IMR-90 (cell line): ENCODE data around the gene MTAP. TPM values are rescaled to one million over a fixed set of nuclear protein-coding genes. Genes with fewer than 3 reads are reported as not detected.
A peak's percentile ranks its signal among the peaks of the same experiment; 100 is the strongest.

Experiments used
- ATAC-seq: fragments of 200-7000 bp; cut with Tn5 transposase; 2 replicates; pipeline ENCODE4 v1.9.1; 2020; ENCODE audit warnings: low read depth, mild to moderate bottlenecking, moderate library complexity
- BruUV-seq: library from RNA; stranded (reverse); fragments of 400-500 nt; replicated peaks from 2 replicates; lab custom pipeline; 2021; lab: Mats Ljungman, UMichigan
- CTCF ChIA-PET: fragments of 300-600 bp; formaldehyde crosslinking; extraction: SDS; loops from one replicate; lab custom pipeline; 2021; ENCODE audit warnings: antibody characterized with exemption; lab: Yijun Ruan, JAX
- POLR2A ChIA-PET: fragments of 300-600 bp; sonication (Branson Sonifier 250); formaldehyde crosslinking; loops from one replicate; lab custom pipeline; 2022; ENCODE audit warnings: antibody characterized with exemption; ENCODE audit not compliant: unreplicated experiment; lab: Charles Lee
- DNase-seq: peaks from one replicate; pipeline ENCODE4 v3.0.0; 2013
- H2AFZ ChIP-seq: replicated peaks from 2 replicates; pipeline ENCODE3; 2013; ENCODE audit warnings: low read length, mild to moderate bottlenecking; ENCODE audit not compliant: poor library complexity
- H2AK5ac ChIP-seq: 2 replicates; pipeline ENCODE4 v1.6.1; 2013; ENCODE audit warnings: low read depth, low read length, inconsistent platforms
- H2AK9ac ChIP-seq: replicated peaks from 2 replicates; pipeline ENCODE3; 2013; ENCODE audit warnings: mild to moderate bottlenecking, low read depth, low read length, moderate library complexity; ENCODE audit not compliant: poor library complexity
- H2BK120ac ChIP-seq: 2 replicates; pipeline ENCODE4 v1.6.1; 2013; ENCODE audit warnings: low read depth, low read length, inconsistent platforms
- H2BK15ac ChIP-seq: 3 replicates; pipeline ENCODE4 v1.6.1; 2013; ENCODE audit warnings: low read depth, low read length, inconsistent platforms
- H2BK20ac ChIP-seq: 2 replicates; pipeline ENCODE4 v1.6.1; 2013; ENCODE audit warnings: low read depth, mild to moderate bottlenecking, inconsistent platforms, low read length, moderate library complexity
- H2BK5ac ChIP-seq: 2 replicates; pipeline ENCODE4 v1.6.1; 2013; ENCODE audit warnings: mild to moderate bottlenecking, low read depth, low read length, inconsistent platforms; ENCODE audit not compliant: poor library complexity, severe bottlenecking
- H3K14ac ChIP-seq: replicated peaks from 2 replicates; pipeline ENCODE4 v1.6.1; 2013; ENCODE audit warnings: low read depth, low read length, inconsistent platforms
- H3K18ac ChIP-seq: 2 replicates; pipeline ENCODE4 v1.6.1; 2013; ENCODE audit warnings: low read depth, low read length, control low read depth
- H3K23ac ChIP-seq: 2 replicates; pipeline ENCODE4 v1.6.1; 2013; ENCODE audit warnings: low read depth, low read length, inconsistent platforms
- H3K27ac ChIP-seq: 2 replicates; pipeline ENCODE4 v1.5.1; 2013; ENCODE audit warnings: mild to moderate bottlenecking, control low read depth, low read length; ENCODE audit not compliant: insufficient read depth
- H3K27me3 ChIP-seq: 2 replicates; pipeline ENCODE4 v1.6.1; 2013; ENCODE audit warnings: low read length; ENCODE audit not compliant: control insufficient read depth, insufficient read depth
- H3K36me3 ChIP-seq: 2 replicates; pipeline ENCODE4 v1.6.1; 2013; ENCODE audit warnings: low read length, mixed read lengths; ENCODE audit not compliant: control insufficient read depth, insufficient read depth
- H3K4ac ChIP-seq: 2 replicates; pipeline ENCODE4 v1.6.1; 2013; ENCODE audit warnings: low read depth, low read length, inconsistent platforms
- H3K4me1 ChIP-seq: 2 replicates; pipeline ENCODE4 v1.6.1; 2013; ENCODE audit warnings: low read length, mixed read lengths; ENCODE audit not compliant: control insufficient read depth, insufficient read depth
- H3K4me2 ChIP-seq: 2 replicates; pipeline ENCODE4 v1.6.1; 2013; ENCODE audit warnings: low read depth, mild to moderate bottlenecking, control low read depth, low read length, moderate library complexity
- H3K4me3 ChIP-seq: 2 replicates; pipeline ENCODE4 v1.5.1; 2013; ENCODE audit warnings: low read depth, mild to moderate bottlenecking, control low read depth, low read length, moderate library complexity; ENCODE audit not compliant: insufficient read depth
- H3K56ac ChIP-seq: 2 replicates; pipeline ENCODE4 v1.6.1; 2013; ENCODE audit warnings: low read length, inconsistent platforms; ENCODE audit not compliant: insufficient read depth; ENCODE audit errors: extremely low read depth
- H3K79me1 ChIP-seq, 2 experiments: 2 replicates each; pipeline ENCODE4 v1.6.1; 2013; ENCODE audit warnings: low read length in 2 of 2, inconsistent platforms in 1 of 2, low read depth in 1 of 2
- H3K9ac ChIP-seq: 2 replicates; pipeline ENCODE4 v1.6.1; 2013; ENCODE audit warnings: low read depth, low read length, control low read depth
- H3K9me1 ChIP-seq: 2 replicates; pipeline ENCODE4 v1.6.1; 2013; ENCODE audit warnings: low read length, inconsistent platforms; ENCODE audit not compliant: insufficient read depth
- H3K9me3 ChIP-seq: 2 replicates; pipeline ENCODE4 v1.6.1; 2013; ENCODE audit warnings: low read length; ENCODE audit not compliant: control insufficient read depth, insufficient read depth
- H4K20me1 ChIP-seq: 2 replicates; pipeline ENCODE4 v1.6.1; 2013; ENCODE audit warnings: low read length, inconsistent platforms; ENCODE audit not compliant: insufficient read depth
- H4K5ac ChIP-seq: 2 replicates; pipeline ENCODE4 v1.6.1; 2013; ENCODE audit warnings: mild to moderate bottlenecking, low read depth, low read length, control low read depth
- H4K8ac ChIP-seq, 2 experiments: 2 replicates each; pipeline ENCODE4 v1.6.1; 2013; ENCODE audit warnings: low read depth in 2 of 2, low read length in 2 of 2, control low read depth in 1 of 2, inconsistent platforms in 1 of 2
- H4K91ac ChIP-seq: 2 replicates; pipeline ENCODE4 v1.6.1; 2013; ENCODE audit warnings: low read depth, low read length, inconsistent platforms; ENCODE audit not compliant: insufficient read depth
- BHLHE40 ChIP-seq: fragments of 150-350 bp; IDR thresholded peaks from 2 replicates; pipeline ENCODE4 v1.6.1; 2016; ENCODE audit warnings: mild to moderate bottlenecking, low read depth, low read length
- CEBPB ChIP-seq: IDR thresholded peaks from 2 replicates; pipeline ENCODE4 v1.6.1; 2012; ENCODE audit warnings: low read depth, low read length, improper control_type of control experiment
- CHD1 ChIP-seq: IDR thresholded peaks from 2 replicates; pipeline ENCODE4 v1.6.1; 2012; ENCODE audit warnings: low read depth, low read length, improper control_type of control experiment
- CTCF ChIP-seq: conservative IDR thresholded peaks from 2 replicates; pipeline ENCODE4 v1.5.1; 2012; ENCODE audit warnings: mild to moderate bottlenecking, low read depth, low read length, improper control_type of control experiment
- ELK1 ChIP-seq: fragments of 150-350 bp; IDR thresholded peaks from 2 replicates; pipeline ENCODE4 v1.6.1; 2016; ENCODE audit warnings: low read depth, mild to moderate bottlenecking, low read length, moderate library complexity, borderline replicate concordance
- FOS ChIP-seq: fragments of 150-350 bp; IDR thresholded peaks from 2 replicates; pipeline ENCODE4 v1.6.1; 2016; ENCODE audit warnings: low read depth, low read length
- MAZ ChIP-seq: IDR thresholded peaks from 2 replicates; pipeline ENCODE4 v1.6.1; 2012; ENCODE audit warnings: low read depth, mild to moderate bottlenecking, low read length, improper control_type of control experiment, moderate library complexity, borderline replicate concordance
- MXI1 ChIP-seq: IDR thresholded peaks from 2 replicates; pipeline ENCODE4 v1.6.1; 2012; ENCODE audit warnings: low read depth, mild to moderate bottlenecking, low read length, moderate library complexity, borderline replicate concordance
- RAD21 ChIP-seq: IDR thresholded peaks from 2 replicates; pipeline ENCODE4 v1.6.1; 2012; ENCODE audit warnings: low read length, improper control_type of control experiment
- RCOR1 ChIP-seq: IDR thresholded peaks from 2 replicates; pipeline ENCODE4 v1.6.1; 2012; ENCODE audit warnings: mild to moderate bottlenecking, low read length, improper control_type of control experiment; ENCODE audit not compliant: insufficient replicate concordance
- RFX5 ChIP-seq: IDR thresholded peaks from 2 replicates; pipeline ENCODE4 v1.8.0; 2012; ENCODE audit warnings: low read depth, mild to moderate bottlenecking, low read length, moderate library complexity
- SMC3 ChIP-seq: fragments of 150-350 bp; IDR thresholded peaks from 2 replicates; pipeline ENCODE4 v1.6.1; 2016; ENCODE audit warnings: low read depth, mild to moderate bottlenecking, antibody characterized with exemption, low read length, moderate library complexity
- USF2 ChIP-seq: fragments of 150-350 bp; IDR thresholded peaks from 2 replicates; pipeline ENCODE4 v1.6.1; 2017; ENCODE audit warnings: mild to moderate bottlenecking, antibody characterized with exemption, low read length, low read depth
- WGBS, 2 experiments: methylation state at CpG; one replicate each; pipeline versions ENCODE4 v1.1.5 to v1.1.7; 2013; ENCODE audit warnings: missing lambda C conversion rate in 2 of 2; ENCODE audit not compliant: insufficient read length in 1 of 2; ENCODE audit errors: extremely low coverage in 2 of 2; 5-methylcytosine and 5-hydroxymethylcytosine counted together
- dilution Hi-C: fragments of 300-500 bp; cut with HindIII; formaldehyde crosslinking; loops from one replicate; pipeline ENCODE4 v1.14.3; 2018; ENCODE audit warnings: low sequenced_read_pairs; ENCODE audit not compliant: unreplicated experiment
- in situ Hi-C: fragments of 300-500 bp; cut with MboI; formaldehyde crosslinking; loops from 3 replicates; pipeline ENCODE4 v1.14.3; 2019; ENCODE audit warnings: low sequenced_read_pairs, inconsistent platforms, mixed read lengths
- intact Hi-C: fragments of 100-400 bp; cut with micrococcal nuclease; formaldehyde crosslinking; loops from 2 replicates; pipeline ENCODE4 v1.10.0; 2022
- polyA plus RNA-seq, 3 experiments: library from polyadenylated mRNA; depleted of rRNA; stranded (reverse); fragments of >200 nt; gene quantifications; 2 replicates each; pipeline ENCODE4 v1.2.3, GENCODE V29; 2012; ENCODE audit warnings: low replicate concordance in 1 of 3
- total RNA-seq: library from RNA; depleted of rRNA; stranded (reverse); fragments of >200 nt; gene quantifications from 2 replicates; pipeline ENCODE4 v1.2.3, GENCODE V29; 2012

MTAP gene
- total and polyA plus RNA-seq, 2 of the 4 experiments (the other 2 are of a cell fraction), result 15.7 to 50.9 TPM

- intact Hi-C loops, result loop anchor here (5.0 kb wide), 1 partner anchor 135 kb away; no protein-coding TSS in a partner anchor
- Histone ChIP-seq H3K56ac (no peak overlapping the region), H3K4me1 (peaks cover 23% of the 10 kb centered on the region), H4K5ac (peak overlapping the region; percentile 93; the same call in 1 of the 2 replicates), H3K18ac (peak overlapping the region; percentile 97; the same call in 1 of the 2 replicates), H2BK20ac (peak overlapping the region; percentile 90), H3K14ac (peak overlapping the region; percentile 82), H4K91ac (peak overlapping the region; percentile 64), H4K8ac (peak overlapping the region; percentile 15 to 82; a peak in 3 of 4 replicates), H2BK120ac (peak overlapping the region; percentile 77), H3K27ac (peak overlapping the region; percentile 35), H2AK9ac (peak overlapping the region; percentile 2), H3K79me1 (peaks cover 33 to 70% of the 10 kb centered on the region in 2 experiments), H3K9ac (no peak overlapping the region), H3K27me3 (no peaks in the 10 kb centered on the region), H2AFZ (peak overlapping the region; percentile 4), H3K9me3 (no peaks in the 10 kb centered on the region), H3K9me1 (peaks cover 8% of the 10 kb centered on the region), H3K4me3 (no peak overlapping the region), H3K4me2 (peak overlapping the region; percentile 76; the same call in 1 of the 2 replicates), H3K4ac (peak overlapping the region; percentile 90), H3K23ac (peak overlapping the region; percentile 83; the same call in 1 of the 2 replicates), H2BK5ac (peak overlapping the region; percentile 96), H2AK5ac (peak overlapping the region; percentile 99; the same call in 1 of the 2 replicates), H3K36me3 (peaks cover 20% of the 10 kb centered on the region), H2BK15ac (peak overlapping the region; percentile 89; the same call in 2 of the 3 replicates), H4K20me1 (no peaks in the 10 kb centered on the region; the same call in 1 of the 2 replicates)
- WGBS, 2 experiments, result no CpG with 5 or more reads among the region's 8 CpGs
- in situ Hi-C loops, result no loop called here
- peak; percentile 65 for ATAC-seq
- DNase-seq, result peak; percentile 98
- ChIA-PET CTCF (interaction anchor here (0.9 to 1.3 kb wide), 2 partner anchors 25 to 412 kb away, joined by 3 read pairs; no protein-coding TSS in a partner anchor), POLR2A (no interaction called here)
- no TSS peak for BruUV-seq
- dilution Hi-C loops, result no loop called here
- no peak for TF ChIP-seq CTCF
- no peak; the same call in 1 of the 2 replicates for TF ChIP-seq BHLHE40
- peak; percentile 82; the same call in 1 of the 2 replicates for TF ChIP-seq FOS
- TF ChIP-seq USF2, result no peak
- TF ChIP-seq MAZ, result no peak
- TF ChIP-seq CEBPB, result peak; percentile 98
- no peak for TF ChIP-seq RCOR1
- TF ChIP-seq RFX5, result no peak
- TF ChIP-seq CHD1, result no peak
- TF ChIP-seq RAD21, result no peak
- TF ChIP-seq ELK1, result no peak
- TF ChIP-seq SMC3, result no peak
- TF ChIP-seq MXI1, result no peak
Observed at GRCh38 chr9:21831841-21832509, 29.5 kb downstream of the MTAP start.
